Dedifferentiated amniotic fluid mesenchymal stem cell (primary cell): ENCODE results near the gene ZNF516.

ENCODE experiments used
- DNase-seq: peaks from one replicate; pipeline ENCODE4 v3.0.0-alpha.2; 2016; ENCODE audit errors: extremely low spot score

Gene ZNF516

DNA sequence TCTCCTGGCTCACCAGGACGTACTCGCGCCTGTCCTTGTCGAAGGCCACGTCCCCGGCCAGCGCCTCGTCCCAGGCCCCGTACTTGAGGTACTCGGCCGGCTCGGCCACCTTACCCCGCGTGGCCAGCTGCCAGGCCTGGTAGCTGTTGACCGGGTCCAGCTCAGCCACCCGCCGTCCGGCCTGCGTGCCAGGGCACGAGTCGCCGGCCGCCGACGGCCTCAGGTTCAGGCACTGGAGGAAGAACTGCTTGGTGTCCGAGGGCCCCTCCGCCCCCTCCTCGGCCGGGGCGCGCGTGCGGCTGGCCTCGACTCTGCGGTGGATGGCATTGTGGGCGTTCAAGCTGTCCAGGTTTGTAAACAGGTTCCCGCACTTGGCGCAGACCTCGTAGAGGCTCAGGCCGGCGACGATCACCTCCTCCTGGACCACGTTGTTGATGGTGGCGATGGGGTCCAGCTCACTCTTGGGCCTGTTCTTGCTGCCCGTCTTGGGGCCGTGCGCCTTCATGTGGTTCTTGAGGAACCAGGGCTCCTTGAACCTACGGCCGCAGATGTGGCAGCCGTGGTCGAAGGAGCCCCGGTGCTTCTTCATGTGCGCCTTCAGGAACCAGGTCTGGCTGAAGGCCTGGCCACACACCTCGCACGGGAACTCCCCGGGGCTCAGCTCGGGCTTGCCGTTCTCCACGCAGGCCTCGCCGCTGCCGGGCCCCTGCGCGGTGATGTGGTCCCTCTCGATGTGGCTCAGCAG, 53.2 kb downstream of the ZNF516 start:
- DNase-seq: no peak

DNA sequence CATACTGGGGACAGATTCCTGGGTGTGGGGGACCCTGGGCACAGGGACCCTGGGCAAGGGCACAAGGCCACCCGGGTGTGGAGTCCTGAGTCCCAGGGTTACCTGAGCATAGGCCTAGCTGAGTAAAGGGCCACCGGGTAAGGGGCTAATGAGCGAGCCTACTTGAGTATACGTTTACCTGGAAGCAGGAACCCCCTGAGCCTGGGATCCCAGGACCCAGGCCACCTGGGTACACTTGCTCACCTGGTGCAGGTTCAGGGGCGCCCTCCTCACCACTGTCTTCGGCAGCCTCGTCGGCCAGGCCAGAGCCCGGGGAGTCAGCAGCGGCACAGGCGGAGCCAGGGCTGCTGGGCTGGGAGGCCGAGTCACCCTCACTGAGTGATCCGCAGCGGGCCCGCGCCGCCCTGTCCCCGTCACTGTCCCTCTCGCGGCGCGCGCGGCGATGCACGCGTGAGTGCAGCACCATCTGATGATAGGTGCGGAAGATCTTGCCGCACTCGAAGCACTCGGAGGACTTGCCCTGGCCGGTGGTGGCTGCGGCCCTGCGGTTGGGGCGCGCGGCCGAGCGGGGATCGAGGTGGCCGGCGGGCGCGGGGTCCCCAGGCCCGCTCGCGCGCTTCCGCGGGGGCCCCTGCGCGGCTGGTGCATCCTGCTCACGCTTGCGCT, 53.9 kb downstream of the ZNF516 start:
- no peak for DNase-seq

DNA sequence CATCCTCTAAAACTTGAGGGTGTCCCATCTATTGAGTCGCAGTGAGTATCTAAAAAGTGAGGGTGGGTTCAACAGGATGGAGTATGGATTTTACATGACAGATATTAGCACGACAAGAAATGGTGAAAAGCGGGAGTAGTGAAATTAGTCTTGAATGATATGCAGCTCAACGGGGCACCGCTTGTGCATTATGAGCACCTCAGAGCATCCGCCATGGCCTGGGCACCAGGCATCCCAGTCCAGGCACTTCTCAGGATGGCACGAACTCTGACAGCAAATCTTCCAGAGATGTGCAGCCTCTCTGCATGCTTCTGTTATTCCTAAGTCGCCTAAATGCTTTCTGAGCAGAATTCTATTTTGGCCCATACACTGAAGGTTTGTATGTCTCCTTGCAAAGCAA, 57.1 kb downstream of the ZNF516 start:
- no peak for DNase-seq

DNA sequence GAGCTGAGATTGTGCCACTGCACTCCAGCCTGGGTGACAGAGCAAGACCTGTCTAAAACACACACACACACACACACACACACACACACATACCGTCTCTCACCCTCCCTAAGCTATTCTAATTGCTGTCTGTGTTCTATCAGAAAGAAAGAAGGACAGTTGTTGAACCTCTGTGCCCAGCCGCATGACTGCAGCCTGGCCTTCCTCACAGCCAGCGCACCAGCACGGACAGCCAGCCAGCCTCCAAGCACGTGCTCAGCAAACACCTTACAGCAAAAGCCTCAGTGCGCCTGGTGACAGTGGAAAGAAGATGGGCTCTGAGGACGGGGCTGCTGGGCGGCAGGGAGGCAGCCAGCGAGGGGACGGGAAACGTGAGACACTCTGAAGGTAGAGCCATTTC, 58.0 kb downstream of the ZNF516 start:
- DNase-seq: no peak

DNA sequence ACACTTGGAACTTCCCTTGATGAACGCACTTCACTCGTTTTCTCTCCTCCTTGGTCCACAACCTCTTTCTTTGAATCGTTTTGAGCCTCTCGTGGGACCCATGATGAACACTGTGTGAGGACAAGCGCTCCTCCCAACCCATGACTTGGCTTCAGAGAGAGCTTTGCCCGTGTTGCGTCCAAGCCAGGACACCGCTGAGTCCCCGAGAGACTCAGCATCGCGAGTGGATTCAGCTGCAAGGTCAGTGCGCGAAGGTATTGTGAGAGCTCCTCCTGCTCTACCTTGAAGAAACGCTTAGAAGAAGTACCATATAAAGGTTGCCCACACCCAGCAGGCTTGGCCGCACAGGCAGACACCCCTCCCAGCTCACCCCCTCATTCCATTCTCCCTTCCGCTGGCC, 58.7 kb downstream of the ZNF516 start:
- DNase-seq: no peak

DNA sequence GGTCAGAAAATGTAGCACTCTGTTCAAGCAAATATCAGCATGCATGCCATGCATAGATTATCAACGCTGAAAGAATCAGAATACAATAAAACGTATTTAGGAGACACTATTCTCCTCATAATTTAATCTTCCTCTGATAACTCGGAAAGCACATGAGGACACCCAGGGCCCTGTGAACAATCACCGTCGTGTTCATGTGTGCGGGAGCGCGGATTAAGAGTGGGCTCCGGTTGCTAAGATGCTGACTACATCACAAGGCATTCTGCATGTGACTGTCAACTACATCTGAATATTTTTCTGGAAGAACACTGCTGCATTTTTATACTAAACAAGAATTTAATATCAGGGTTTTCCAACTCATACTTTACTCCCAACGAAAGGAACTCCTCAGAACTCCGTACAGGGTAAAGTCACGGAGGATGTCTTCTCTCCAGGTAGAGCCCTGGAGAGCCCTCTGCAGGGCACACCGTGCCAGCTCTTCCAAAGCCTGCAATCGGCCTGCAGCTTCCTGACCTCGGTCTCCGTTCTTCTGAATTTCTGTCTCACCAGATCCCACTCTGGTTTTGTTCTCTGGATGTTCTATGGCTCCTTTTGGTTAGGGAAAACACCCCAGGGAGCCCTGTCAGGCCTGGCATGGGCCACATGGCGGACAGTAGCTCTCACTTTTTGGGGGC, 59.6 kb downstream of the ZNF516 start:
- no peak for DNase-seq

DNA sequence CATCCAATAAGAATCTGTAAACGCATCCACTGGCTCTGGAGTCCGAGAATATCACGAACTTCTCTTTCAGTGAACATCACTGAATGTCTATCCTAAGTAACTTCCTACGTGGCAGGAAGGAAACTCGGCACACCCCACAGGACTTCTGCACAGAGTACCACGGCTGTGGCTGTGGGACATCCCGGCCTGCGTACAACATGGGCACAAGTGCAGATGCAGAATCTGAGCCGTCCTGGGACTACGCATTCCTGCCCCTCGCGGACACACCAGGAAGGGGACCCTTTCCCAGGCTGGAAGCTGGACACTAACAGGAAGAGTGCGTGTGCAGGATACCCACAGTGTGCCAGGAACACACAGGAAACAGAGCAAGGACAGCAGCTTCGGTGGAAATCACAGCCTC, 60.6 kb downstream of the ZNF516 start:
- no peak for DNase-seq

DNA sequence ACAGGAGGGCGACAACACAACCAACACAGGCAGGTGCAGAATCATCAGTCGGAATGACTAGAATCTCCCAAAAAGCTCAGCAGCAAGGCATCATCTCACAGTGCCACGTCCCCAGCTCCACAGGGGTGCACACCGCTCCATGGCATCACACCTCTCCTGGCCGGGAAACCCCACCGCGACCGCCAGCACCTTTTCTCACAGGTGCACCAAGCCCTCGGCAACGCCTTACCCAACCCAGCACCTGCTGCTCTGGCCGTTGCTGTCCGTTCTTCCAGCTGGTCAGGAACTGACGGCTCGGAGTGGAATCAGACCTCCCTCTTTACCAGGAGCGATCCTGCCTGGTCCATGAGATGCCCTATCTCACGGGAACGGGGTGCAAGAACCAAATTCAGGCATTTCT, 61.3 kb downstream of the ZNF516 start:
- DNase-seq: no peak

DNA sequence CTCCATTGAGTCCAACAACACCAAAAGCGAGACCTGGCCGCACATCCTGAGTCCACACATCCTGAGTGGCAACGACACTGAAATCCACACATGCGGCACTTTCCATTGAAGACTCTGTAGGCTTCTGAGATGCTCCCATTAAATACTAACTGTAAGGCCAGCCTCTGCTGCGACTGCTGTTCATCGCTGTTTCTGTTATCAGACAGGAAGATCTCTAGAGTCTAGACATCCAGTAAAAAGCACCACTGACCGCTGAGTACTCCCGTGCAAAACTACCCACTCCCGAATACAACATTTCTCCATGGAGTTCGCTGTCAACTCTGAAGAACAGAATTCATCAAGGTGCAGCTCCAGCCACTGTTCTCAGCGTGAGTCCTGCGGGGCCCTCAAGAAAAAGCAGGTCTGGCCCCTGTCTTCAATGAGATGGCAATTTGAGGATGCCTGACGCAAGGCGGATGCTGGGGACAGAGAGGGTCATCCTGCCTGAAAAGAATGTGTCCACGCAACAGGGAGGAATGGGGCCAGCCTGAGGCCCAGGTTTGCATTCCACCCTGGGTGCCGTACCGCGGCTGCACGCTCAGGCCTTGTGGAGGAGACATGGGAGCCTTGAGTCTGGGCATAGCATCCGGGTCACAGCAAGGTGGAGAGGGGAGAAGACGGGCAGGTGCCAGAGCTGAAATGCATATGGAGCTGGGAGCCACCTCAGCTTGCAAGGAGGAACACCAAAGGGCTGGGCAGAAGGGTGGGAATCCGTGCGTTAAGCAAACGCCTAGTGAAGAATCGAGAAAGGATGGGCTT, 61.9 kb downstream of the ZNF516 start:
- DNase-seq: no peak

DNA sequence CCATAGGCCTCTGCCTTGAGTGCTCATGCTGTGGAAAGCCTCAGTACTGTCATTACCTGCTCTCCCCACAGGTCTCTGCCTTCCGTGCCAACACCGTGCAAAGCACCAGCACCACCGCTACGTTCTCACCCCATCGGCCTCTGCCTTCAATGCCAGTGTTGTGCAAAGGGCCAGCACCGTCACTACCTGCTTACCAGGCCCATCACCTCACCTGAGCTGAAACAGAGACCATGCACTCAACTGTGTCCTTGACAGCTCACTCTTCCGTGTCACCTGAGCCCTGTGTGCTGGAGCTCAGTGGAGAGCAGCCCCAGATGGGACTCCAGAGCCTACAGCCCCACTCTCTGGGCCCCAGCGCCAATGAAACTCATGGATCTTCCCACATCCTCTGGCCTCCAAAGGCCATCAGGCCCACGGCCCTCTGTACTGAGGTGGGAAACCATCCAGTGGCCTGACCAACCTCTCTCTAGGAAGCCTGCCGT, 62.7 kb downstream of the ZNF516 start:
- no peak for DNase-seq

DNA sequence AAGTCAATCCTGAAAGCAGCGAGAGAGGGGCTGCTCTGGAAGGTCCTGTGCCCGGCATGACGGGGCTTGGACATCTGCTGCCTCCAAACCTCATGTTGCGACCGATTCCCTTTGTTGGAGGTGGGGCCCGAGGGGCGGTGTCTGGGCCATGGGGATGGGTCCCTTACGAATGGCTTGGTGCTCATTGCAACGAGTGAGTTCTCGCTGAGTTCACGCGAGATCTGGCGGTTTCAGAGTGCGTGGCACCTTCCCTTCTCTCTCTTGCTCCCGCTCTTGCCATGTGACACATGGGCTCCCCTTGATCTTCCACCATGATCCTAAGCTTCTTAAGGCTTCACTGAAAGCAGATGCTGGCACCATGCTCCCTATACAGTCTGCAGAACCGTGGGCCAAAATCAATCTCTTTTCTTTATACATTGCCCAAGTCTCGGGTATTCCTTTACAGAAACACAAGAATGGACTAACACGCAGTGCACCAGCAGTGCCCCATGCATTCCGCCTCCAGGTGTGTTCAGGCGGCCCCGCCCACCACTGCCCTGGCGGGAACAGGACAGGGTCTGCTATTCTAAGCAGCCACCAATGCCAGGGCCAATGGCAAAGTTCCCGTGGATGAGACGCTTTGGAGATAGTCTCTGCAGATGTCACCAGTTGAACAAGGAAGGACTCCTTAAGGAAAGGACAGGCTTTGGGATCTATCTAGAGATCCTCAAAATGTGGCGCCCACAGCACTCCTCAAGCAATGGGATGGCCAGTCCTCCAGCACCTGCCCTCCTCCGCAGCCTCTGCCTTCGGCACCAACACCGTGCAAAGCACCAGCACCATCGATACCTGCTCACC, 63.4 kb downstream of the ZNF516 start:
- no peak for DNase-seq

DNA sequence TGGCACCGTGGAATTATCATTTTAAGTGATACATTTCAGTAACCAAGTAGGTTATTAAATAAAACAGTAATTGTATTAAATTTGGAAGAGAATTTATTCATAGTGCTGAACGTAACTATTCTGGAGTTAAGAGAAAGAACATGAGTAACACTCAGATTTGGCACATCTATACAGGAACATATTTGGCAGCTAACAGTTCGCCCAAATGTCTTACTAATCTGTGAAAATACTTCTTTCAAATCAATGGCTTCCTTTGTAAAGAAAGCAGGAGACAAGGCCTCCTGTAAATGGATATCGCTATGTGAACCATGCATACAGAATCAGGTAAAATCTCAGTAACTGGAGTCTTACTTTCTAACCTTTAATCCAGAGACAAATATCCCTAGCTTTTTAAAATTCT, 64.4 kb downstream of the ZNF516 start:
- DNase-seq: no peak

DNA sequence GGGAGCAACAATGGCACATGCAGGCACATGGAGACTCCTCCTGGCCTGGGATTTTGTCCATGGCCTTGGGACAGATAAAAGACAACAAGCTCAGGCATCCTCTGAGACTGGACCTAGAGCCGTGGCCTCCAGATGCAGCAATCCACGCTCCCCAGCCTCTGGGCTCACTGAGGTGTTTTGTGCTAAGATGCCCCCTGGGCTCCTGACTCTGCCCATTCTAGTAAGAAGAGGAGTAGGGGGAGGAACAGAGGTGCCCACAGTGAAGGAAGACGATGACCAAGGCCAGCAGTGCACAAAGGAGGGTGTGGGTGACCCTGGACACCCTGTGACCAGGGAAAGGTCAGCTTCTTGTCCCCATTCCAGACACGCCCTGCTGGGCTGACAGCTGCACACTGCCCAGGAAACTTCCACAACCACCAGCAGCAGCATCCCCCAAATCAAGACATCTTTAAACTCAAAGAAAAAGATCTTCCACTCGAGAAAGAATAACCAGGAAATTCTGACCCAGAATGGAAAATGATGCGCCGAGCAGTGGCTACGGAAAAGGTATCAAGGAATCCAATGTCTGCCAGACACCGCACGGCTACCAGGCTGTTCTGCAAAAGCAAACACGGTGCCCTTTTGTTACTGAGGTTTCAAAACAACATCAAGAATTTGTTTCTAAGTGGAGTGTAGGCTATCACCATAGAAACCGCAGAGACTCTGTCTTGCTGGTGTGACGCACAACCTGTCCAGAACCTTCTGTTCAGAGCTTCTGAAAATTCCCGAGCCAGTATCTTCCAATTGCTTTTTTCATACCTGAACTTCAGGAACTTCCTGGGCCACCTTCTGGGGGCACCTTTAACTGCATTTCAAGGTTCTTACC, 65.5 kb downstream of the ZNF516 start:
- no peak for DNase-seq

DNA sequence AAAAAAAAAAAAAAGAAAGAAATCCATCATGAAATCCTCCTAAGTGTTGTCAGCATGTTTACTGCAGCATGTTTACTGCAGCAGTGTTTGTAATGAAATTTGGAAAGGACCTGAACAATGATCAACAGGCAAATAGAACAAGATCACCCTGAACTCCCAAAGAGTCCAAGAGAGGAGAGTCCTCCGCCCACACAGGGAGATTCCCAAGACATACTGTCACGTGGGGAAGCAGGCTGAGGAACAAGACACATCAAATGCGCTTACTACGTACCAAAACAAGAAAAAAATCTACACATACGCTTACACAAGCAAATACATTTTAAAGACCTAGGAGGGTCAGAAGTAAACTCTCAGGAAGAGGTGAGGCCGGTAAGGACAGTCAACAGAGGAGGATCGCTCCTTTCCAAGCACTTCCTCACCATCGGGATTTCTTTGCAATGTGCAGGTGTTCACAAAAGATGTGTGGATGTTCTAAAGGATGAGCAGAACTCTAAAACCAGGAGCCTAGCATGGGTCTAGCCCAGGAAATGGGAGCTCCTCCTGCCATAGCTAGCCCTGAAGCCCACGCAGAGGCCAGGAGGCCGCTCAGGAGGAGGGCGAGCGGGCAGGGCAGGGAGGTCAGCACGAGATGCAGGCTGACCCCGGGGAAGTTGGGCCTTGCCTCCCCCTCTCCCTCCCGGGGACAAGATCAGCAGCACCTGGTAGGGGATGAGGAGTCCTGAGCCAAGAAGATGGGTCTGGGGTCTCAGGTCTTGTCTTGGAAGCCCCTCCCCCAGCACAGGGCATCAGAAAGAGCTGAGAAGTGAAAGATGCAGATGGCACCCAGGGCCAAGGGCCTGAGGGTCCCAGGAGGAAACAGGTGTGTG, 66.4 kb downstream of the ZNF516 start:
- DNase-seq: no peak

DNA sequence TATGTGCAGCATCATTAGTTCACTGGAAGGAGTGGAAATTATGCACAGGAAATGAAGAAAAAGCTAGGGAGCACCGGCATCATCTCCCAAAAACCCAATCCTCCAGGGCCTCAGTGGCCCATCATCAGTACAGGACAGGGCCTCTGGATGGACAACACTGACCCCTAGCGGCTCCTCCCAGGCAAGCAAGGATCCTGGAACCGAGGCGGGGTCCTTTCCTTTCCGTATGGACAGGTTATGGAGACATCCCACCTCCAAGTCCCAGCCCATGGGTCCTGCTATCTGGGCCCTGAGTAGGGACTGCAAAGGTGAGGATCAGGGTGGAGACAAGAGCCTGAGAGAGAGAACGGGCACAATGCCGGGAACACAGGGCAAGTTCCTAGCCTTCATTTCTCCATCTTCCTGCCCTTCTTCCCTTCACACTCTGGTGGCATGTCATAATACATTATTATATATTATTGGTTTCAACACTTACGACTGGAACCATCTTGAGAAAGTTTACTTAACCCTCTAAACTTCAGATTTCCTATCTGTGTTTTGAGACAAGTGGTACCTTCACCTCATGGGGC, 68.2 kb downstream of the ZNF516 start:
- DNase-seq: no peak

DNA sequence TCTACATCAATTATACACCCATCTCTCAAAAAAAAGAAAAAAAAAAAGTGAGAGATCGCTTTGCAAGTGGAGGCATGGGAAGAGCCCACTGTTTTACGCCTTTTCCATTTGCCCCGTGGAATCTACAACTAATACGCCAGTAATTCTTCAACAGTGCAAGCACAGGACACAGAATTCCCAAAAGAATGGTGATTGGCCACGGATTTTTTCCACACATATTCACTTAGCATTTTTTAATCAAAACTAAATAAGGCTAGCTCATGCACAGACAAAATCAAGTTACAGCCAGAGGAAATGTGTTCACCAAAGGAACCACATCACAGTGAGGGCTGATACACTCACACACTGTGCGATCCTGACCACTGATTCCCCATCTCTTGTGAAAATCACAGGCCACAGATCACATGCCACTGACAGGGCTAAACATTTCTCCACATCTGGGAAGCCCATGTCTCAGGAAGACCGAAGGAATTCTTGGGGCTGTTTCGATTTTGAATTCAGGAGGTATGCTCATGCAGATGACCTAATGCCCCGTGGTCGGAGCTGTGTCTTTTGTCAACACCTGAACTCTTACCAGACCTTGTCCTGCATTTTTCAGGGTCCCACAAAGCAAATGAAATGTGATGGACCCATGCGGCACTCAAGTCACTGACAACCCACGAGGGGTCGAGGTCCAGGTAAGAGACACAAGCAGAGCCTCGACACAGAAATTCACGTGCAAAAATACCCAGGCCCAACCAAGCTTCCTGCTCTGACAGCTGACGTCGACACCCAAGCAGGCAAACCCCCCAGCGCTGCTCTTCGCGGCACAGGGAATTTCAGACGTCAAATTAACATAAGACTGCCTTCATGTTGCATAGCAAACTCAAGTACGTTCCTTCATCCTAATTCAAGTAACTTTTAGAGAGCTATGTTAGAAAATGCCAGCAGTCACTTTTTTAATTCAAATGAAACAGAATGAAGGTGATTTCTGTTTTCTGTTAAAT, 69.6 kb downstream of the ZNF516 start:
- no peak for DNase-seq

DNA sequence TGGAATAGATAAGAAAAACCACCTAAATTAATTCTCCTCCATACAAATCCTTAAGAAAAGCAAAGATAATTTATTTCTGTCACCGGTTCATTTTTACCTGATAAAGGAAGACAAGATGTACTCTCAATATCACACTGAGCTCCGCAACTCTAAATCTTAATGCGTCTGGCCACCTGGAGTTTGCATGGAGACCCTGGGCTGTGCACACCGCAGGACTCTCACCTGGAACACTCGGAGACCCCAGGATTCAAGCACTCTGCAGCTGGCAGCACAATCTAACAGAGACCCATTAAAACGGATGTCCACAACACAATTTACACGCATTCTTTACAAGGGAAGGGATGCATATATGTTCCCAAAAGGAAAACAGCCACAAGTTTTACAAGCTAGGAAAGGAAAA, 72.2 kb downstream of the ZNF516 start:
- no peak for DNase-seq

DNA sequence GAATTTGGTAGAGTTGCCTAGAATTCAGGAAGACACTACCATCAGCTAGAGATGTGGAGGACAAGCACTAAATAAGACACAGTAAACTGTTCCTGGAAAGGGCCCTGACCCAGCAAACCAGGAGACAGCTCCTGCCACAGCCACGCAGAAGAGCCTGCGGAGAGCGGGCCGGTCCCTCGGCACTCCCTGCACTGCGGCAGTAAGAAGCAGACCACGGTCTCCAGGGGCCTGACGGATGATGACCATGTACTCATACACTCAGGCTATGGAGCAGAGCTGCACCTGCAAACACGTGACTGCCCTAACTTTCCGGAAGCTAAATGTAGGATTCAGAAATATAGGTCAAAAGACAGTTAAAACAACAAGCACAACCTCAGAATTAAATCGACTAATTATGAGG, 72.9 kb downstream of the ZNF516 start:
- no peak for DNase-seq
